Iris pigment epithelial cell (primary cell): Measurements from ENCODE around the gene PTPN7.
"Not testable (repeated sequence)": the region's sequence is repeated elsewhere in the genome, so short reads cannot be mapped to it uniquely, and the experiment has no call there.

Experiments used
- DNase-seq: peaks from one replicate; pipeline ENCODE4 v3.0.0-alpha.2; 2011; ENCODE audit warnings: low read depth

The PTPN7 gene

GRCh38 chr1:202167054-202167453 is 6.7 kb upstream of the PTPN7 start:
- not testable (repeated sequence) for DNase-seq

DNA sequence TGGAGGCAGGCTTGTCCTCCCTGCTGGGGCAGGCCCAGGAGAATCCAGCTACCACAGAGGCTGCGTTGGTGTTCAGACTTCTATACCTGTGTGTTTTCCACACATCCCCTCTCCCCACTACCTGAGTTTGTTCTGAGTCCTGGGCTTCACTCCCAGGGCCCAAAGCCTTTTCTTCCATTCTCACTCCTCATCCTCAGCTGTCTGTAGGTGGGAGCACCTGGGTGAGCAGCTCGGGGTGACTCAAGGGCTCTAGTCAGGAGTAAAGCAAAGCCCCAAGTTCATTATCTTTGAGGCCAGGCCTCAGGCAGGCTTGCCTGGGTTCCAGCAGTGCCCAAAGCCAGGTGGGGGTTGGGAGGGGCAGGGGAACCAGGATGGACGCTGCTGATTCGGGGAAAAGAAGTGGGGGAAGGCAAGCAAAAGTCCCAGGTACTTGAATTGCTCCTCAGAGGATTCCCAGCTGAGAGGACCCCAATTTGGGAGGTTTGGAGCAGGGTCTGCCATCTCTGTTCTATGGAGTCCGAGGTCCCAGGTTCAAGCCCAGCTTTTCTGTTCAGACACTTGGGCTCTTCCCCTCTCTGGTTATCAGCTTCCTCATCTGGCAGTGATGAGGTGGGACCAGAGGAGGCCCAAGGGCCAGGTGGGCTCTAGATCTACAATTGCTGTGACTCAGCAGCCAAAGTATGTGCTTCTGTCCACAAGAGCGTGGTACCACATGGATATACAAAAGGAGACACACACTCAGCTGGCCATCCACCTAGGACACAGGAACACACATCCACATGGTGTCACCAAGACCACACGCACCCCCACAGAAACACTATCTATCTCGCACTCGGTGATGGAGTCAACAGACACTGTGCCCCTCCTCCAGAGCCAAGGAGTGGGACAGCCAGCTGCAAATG is 5.8 kb upstream of the PTPN7 start:
- no peak for DNase-seq

DNA sequence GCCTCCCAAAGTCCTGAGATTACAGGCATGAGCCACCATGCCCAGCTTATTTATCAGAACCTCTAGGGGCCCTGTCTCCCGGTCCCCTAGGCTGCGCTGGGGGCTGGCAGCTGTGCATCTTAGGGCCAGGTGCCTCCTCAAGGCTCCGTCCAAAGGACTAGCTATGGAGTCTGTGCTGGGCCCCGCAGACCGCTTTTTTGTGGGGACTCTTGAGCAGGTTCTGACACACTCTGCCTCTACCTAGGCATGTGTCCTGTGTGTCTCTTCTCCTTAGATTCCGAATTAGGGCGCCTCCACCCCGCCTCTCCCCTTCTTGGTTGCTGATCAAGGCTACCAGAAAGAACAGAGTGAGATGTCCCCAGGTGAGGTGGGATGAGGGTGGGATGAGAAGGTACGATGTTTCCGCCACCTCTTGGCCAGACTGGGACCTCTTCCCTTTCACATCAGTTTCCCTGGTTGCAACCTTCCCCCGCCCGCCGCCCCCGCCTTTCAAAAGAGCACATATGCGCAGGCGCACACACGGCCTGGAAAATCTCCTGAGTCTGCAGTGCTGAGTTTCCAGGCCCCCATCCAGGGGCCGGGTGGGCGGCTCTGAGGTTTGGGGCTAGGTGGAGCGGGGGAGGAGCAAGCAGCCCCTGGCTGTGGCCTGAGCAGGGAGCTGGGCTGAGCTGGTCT is 5.0 kb upstream of the PTPN7 start:
- DNase-seq, result no peak

DNA sequence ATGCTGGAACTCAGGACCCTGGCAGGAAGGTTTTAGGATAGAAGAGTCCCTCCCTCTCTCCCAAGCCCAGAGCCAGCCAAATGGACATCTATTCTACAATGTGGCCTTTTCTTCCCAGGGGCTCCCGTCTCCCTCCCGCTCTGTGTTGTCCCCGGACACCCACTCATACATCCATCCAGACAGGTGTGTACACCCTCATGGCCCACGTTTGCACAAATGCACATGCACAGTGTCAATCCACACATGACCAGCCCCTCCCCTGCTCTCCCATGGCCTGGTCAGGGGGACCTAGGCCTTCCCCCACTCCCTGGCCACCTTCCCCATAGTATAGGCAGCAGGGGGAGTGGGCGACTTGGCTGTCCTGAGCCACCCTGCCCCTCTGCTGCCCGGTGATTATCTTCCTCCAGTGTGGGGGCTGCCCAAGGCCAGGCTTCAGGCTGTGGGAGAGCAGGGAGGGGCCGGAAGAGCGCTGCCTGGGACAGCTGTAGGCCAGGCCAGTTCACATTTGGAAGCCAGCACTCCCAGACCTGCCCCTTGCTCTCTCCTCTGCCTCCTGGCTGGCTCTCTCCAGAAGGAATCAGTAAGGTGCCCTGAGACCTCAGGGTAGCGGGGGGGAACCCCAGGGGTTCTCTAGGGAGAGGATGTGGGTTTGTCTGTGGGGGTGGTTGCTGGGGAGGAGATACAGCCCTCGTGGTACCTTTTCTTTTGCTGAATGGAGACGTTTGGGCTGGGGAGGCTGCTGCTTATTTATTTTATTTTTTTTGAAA is 4.1 kb upstream of the PTPN7 start:
- no peak for DNase-seq

GRCh38 chr1:202163281-202164270 is 3.2 kb upstream of the PTPN7 start:
- no peak for DNase-seq

DNA sequence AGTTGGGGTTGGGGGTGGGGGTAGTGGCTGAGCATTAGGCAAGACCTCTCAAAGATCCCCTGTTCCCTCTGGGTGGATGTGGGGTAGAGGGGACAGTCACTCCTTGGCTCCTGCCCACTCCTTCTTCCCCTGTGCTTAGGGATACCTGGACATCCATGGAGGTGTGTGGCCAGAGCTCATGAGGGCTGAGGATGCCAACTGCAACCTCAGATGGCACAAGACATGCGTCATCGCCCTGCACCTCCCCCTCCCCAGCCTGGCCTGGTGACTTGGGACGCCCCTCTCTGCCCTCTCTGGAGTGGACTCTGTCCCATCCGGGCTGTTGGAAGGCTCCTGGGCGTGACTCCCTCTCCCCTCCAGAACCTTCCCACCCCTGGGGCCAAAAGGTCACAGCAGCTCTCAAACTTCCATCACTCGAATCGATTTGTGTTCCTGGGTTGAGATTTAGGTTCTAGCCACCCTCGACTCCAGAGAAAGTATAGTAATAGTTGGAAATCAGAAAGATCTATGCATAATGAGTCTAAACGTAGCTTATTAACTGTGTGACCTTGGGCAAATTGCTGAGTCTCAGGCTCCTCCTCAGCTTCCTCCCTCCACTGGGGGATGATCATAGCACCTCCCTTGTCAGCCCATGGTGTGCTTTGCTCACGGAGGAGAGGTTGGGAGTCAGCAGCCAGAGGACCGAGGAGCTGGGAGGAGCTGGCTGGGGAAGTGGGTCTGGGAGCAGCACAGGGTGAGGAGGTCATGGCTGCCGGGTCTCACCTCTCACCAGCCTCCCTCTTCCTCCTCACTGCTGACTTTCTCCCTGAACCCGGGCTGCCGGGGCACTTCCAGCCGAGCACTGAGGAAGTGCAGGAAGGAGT is 2.2 kb upstream of the PTPN7 start:
- no peak for DNase-seq

DNA sequence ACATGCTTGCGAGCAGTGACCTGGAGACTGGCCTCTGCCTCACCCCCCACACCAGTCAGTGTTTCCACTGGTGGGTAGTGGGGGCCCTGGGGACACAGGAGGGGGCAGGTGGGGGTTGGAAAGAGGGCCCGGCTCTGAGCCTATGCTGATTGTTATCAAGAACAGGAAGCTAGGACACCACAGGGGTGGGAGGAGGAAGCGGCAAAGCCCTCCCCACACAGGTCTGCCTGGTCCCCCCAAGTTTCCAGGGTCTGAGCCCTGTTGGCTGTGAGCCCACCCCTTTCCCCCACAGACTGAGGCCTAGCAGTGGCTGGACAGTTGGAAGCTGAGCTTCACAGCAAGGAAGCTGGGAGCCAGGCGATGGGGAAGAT is 1.6 kb upstream of the PTPN7 start:
- DNase-seq, result no peak

DNA sequence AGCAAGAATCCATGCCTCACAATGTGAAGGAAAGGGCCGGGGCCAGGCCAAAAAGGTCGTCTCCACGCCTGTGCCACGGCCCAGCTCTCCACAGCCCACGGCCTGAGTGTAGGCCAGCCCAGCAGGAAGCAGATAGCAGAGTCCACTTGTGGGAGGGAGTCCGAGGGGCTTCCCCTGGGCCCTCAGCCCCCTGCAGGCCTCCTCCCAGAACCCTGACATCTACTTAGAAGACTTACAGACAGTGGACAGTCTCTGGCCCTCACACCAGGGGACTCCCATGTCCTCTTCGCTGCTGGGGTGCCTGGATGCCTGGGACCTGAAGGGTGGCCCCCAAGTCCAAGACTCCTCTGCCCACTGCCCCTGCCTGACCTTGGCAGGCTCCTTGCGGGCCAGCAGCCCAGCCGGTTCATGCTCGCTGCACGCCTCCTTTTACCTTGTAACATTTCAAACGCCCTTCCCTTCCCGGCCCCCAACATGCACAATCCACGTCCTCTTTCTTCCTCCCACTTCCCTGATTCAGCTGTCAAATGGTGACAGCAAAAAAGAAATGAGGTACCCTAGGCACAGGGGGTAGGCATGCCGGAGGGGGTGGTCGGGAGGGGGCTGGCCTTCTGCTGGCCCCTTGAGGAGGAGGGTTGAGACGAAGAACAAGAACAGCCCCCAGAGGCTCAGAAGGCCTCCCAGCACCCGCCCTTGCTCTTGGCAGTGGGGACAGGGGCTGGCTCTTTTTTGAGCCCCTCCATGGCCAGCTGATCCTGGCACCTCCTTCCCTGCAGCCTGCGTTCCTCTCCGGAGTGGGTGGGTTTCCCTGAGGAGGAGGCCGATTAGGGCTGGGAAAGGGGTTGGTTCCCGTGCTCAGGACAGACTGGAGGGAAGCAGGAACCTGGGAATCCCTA is 997 bp upstream of the PTPN7 start:
- DNase-seq, result no peak

- DNase-seq, result no peak
Measured at GRCh38 chr1:202159534-202160371, 649 bp downstream of the PTPN7 start.

- DNase-seq, result no peak
Measured at GRCh38 chr1:202158810-202159533, 1.4 kb downstream of the PTPN7 start.

DNA sequence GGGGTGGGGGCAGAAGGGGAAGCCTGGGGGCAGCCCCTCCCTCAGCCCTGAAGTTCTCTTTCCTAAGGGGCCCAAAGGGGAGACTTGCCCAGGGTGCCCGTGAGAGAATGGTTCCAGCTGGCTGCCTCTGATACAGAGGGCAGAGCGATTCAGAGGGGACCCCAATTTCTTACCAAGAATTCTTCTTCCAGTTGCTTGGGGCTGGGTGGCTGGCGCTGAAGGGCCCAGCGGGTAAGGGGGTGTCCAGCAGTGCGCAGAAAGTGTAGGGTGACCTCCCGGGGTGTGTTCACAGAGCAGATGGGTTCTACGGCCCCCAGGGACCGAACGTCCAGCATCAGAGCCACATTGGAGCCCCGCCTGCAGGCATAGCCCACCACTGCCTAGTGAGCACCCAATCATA is 2.5 kb downstream of the PTPN7 start:
- no peak for DNase-seq

GRCh38 chr1:202156590-202156989 is 3.8 kb downstream of the PTPN7 start:
- no peak for DNase-seq

DNA sequence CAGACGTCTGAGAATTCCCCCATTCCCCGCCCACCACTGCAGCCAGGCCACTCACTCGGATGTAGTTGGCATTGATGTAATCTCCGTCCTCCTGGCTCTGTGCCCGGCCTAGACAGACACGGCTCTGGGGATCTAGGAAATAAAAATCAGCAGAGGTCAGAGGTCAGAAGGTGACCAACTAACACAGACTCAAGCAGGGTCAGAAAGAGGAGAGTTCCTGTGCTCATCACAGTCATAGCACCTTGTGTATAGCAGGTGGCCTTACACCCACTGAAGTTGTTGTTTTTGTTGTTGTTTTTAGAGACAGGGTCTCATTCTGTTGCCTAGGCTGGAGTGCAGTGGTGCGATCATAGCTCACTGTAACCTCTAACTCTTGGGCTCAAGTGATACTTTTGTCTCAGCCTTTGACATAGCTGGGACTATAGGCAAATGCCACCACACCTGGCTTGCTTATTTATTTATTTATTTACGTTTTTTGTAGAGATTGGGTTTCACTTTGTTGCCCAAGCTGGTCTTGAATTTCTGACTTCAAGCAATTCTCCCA is 4.9 kb downstream of the PTPN7 start:
- DNase-seq, result peak; percentile 28

DNA sequence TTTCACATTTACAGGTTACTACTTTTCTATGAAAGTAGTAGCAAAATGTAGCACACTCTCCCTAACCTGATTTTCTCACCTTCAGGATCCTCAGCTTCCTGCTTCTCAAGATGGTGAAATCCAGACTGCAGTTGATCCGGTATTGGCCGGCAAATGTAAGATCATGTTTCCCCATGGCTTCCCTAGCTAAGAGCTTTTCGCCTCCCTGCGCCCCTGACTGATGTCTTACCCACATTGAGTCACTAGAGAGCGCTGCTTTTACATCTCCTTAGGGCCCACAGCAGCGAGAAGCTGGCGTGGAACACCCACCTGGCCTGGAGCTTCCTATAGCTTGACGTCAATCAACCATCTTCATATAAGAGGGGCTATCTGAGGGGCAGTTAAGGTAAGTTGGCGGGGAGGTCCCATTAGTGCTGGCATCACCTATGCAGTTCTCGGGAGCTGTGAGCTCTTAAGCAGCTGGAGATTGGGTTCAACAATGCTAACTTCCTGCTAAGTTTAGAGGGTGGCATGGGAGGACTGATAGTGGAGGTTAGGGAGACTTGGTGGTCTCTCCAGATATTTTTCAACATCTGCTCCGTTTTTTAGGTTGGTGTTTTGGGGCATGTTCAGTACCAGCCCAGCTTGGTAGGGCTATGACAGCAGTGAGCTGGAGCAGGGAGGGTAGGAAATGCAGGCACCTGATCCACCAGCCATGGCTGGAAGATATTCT is 5.5 kb downstream of the PTPN7 start:
- peak; percentile 93 for DNase-seq

- DNase-seq, result no peak
Measured at GRCh38 chr1:202154148-202154765, 6.1 kb downstream of the PTPN7 start.

DNA sequence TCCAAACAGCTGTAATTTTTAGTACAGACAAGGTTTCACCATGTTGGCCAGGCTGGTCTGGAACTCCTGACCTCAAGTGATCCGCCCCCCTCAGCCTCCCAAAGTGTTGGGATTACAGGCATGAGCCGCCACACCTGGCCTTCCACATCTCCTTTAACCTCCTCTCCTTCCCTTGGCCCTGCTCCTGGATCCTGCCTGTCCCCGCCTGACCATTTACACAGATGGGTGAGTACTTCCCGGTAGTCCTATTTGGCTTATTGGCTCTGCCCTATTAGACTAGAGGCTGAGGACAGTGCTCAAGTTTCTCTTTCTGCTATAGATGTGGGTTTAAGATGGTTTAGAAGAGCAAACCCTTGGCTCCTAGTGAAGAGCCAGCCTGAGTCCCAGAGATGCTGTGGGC is 7.1 kb downstream of the PTPN7 start:
- DNase-seq, result no peak
